Limb (tissue), 2 donors: ENCODE results near the gene BSDC1.
"Not testable (repeated sequence)": the region's sequence is repeated elsewhere in the genome, so short reads cannot be mapped to it uniquely, and the experiment has no call there.

Source experiments
- DNase-seq, 2 donors: peaks; one replicate each; pipeline ENCODE4 v3.0.0-alpha.2; 2016; ENCODE audit errors: extremely low spot score in 2 of 2

Gene BSDC1

GRCh38 chr1:32358435-32358834 is 35.8 kb downstream of the BSDC1 start:
- DNase-seq: no peak

GRCh38 chr1:32357614-32358013 is 36.6 kb downstream of the BSDC1 start:
- DNase-seq: no peak

GRCh38 chr1:32356478-32356877 is 37.8 kb downstream of the BSDC1 start:
- no peak for DNase-seq

GRCh38 chr1:32355778-32356177 is 38.5 kb downstream of the BSDC1 start:
- DNase-seq: not testable (repeated sequence)

GRCh38 chr1:32353886-32354570 is 40.2 kb downstream of the BSDC1 start:
- DNase-seq: no peak

GRCh38 chr1:32353431-32353830 is 40.8 kb downstream of the BSDC1 start:
- DNase-seq: no peak

GRCh38 chr1:32352831-32353383 is 41.3 kb downstream of the BSDC1 start:
- no peak for DNase-seq

- no peak for DNase-seq
Measured at GRCh38 chr1:32352239-32352745, 41.9 kb downstream of the BSDC1 start.

- DNase-seq: peak; percentile 95 to 98
Measured at GRCh38 chr1:32351399-32352238, 42.6 kb downstream of the BSDC1 start.

GRCh38 chr1:32350785-32351398 is 43.3 kb downstream of the BSDC1 start:
- no peak for DNase-seq

GRCh38 chr1:32349211-32349708 is 45.0 kb downstream of the BSDC1 start:
- no peak for DNase-seq

- no peak for DNase-seq
Measured at GRCh38 chr1:32346532-32347157, 47.6 kb downstream of the BSDC1 start.

- no peak for DNase-seq
Measured at GRCh38 chr1:32345289-32345827, 48.9 kb downstream of the BSDC1 start.

- no peak for DNase-seq
Measured at GRCh38 chr1:32342704-32343103, 51.5 kb downstream of the BSDC1 start.

- no peak for DNase-seq
Measured at GRCh38 chr1:32341971-32342370, 52.3 kb downstream of the BSDC1 start.

GRCh38 chr1:32341186-32341757 is 53.0 kb downstream of the BSDC1 start:
- DNase-seq: no peak

- DNase-seq: no peak
Measured at GRCh38 chr1:32339363-32339978, 54.8 kb downstream of the BSDC1 start.

GRCh38 chr1:32338637-32339145 is 55.5 kb downstream of the BSDC1 start:
- peak in 1 of 2 donors; percentile 38 for DNase-seq

- peak; percentile 44 to 65 for DNase-seq
Measured at GRCh38 chr1:32337855-32338636, 56.2 kb downstream of the BSDC1 start.
